Esophagus muscularis mucosa (tissue), 4 donors: ENCODE data around the gene TMC7. TPM values are rescaled to one million over a fixed set of nuclear protein-coding genes. Genes with fewer than 3 reads are reported as not detected.

Experiments
- DNase-seq: peaks from one replicate; pipeline ENCODE4 v3.0.0-alpha.2; 2017; ENCODE audit errors: extremely low spot score
- H3K27ac ChIP-seq, 4 donors: fragments of 200-600 bp; sonication (generic); replicated peaks in 1 of 4; 1 replicate in 3 of 4; 2 replicates in 1 of 4; pipeline ENCODE4 v1.5.1; 2016 to 2019; ENCODE audit warnings: mild to moderate bottlenecking in 1 of 4
- H3K27me3 ChIP-seq, 4 donors: fragments of 200-600 bp; sonication (generic); one replicate each; pipeline versions ENCODE4 v1.5.1 to v1.6.0; 2016 to 2019
- H3K36me3 ChIP-seq, 4 donors: fragments of 200-600 bp; sonication (generic); one replicate each; pipeline ENCODE4 v1.5.1; 2016 to 2019
- H3K4me1 ChIP-seq, 4 donors: fragments of 200-600 bp; sonication (generic); one replicate each; pipeline ENCODE4 v1.5.1; 2016 to 2019
- H3K4me3 ChIP-seq, 4 donors: fragments of 200-600 bp; sonication (generic); 1 replicate in 2 of 4; 2 replicates in 2 of 4; pipeline ENCODE4 v1.5.1; 2016 to 2019; ENCODE audit warnings: mild to moderate bottlenecking in 4 of 4, moderate library complexity in 1 of 4
- H3K9me3 ChIP-seq, 4 donors: fragments of 200-600 bp; sonication (generic); 1 replicate in 3 of 4; 2 replicates in 1 of 4; pipeline ENCODE4 v1.5.1; 2016 to 2019
- EP300 ChIP-seq: sonication (generic); formaldehyde crosslinking; IDR thresholded peaks from one replicate; pipeline ENCODE4 v1.6.1; 2017; ENCODE audit warnings: antibody characterized with exemption
- POLR2A ChIP-seq: fragments of 450-650 bp; IDR thresholded peaks from one replicate; pipeline ENCODE4 v1.6.1; 2017; ENCODE audit warnings: antibody characterized with exemption, moderate library complexity, mild to moderate bottlenecking, low read depth
- POLR2AphosphoS5 ChIP-seq, 2 donors: sonication (generic); formaldehyde crosslinking; IDR thresholded peaks; one replicate each; pipeline ENCODE4 v1.6.1; 2017; ENCODE audit warnings: antibody characterized with exemption in 2 of 2
- WGBS: methylation state at CpG from one replicate; pipeline ENCODE4 v1.1.5; 2018; 5-methylcytosine and 5-hydroxymethylcytosine counted together
- intact Hi-C: fragments of 100-400 bp; cut with DNase I; formaldehyde crosslinking; loops from one replicate; pipeline ENCODE4 v1.15.1; 2023
- total RNA-seq, 4 donors: library from RNA; depleted of rRNA; stranded (reverse); fragments of >200 nt; gene quantifications; one replicate each; pipeline versions ENCODE4 v1.1.0 to v1.2.1, GENCODE V29; 2016
- TF ChIP-seq, protein P1 (sequence below), 3 experiments: fragments of 200-600 bp in 2 of 3; fragments of 450-650 bp in 1 of 3; sonication (generic) in 2 of 3; IDR thresholded peaks; one replicate each; pipeline ENCODE4 v1.5.1; 2017 to 2019; ENCODE audit warnings: antibody characterized with exemption in 3 of 3, mild to moderate bottlenecking in 2 of 3, moderate library complexity in 1 of 3

Gene TMC7
- total RNA-seq: under 1 TPM; 0.17 to 0.83 (median 0.56) TPM

DNA sequence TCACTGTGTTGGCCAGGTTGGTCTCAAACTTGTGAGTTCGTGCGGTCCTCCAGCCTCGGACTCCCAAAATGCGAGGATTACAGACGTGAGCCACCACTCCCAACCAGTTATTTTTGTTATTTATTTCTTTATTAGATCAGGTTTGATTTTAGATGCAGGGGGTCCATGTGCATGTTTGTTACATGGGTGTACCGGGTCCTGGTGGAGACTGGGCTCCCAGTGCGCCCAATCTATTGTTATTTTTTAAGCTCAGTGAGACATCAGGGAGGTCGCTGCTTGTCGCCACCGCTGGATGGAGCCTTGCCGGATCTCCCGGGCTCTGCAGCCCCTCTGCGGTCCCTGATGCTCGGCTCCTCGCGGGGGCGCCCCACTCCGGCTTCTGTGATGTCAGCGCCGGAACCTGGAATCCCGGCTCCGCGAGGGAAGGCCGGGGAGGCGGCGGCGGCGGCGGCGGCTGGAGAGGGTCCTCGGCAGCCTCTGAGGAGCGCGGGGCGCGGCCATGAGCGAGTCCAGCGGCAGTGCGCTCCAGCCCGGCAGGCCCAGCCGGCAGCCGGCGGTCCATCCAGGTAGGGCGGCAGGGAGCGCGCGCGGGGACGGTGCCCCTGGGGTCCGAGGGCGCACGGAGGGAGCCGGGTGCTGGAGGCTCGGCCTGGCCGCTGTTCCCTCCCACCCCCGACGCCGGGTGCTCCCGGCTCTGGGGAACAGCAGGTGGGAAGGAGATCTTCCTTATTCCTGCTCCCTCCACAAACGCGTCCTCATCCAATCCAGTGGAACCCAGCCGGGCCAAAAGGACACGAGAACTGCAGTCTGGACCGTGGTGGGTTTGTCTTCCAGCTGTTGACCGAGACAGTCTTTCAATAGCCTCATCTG, at the start of gene TMC7:
Gene TMC7 (plus strand): TSS at position 370 of the 870 bp plus-strand sequence. CDS start 130 bp downstream, at position 500.
- peak within 1 kb of the TSS; percentile 58 to 77 (median 68) for H3K4me3 ChIP-seq
- 11% methylated on average over 32 of the region's 64 CpGs for WGBS
- peaks cover 6 to 14% (median 12%) of the 10 kb centered on the region in 4 donors for H3K4me1 ChIP-seq
- DNase-seq: no peak
- peak within 1 kb of the TSS; percentile 57 to 82 (median 77) for H3K27ac ChIP-seq
- H3K9me3 ChIP-seq: no peaks in the 10 kb centered on the region
- intact Hi-C loops: loop anchor here (5.0 kb wide), 2 partner anchors 89 to 394 kb away; no protein-coding TSS in a partner anchor
- no peaks in the 10 kb centered on the region for H3K36me3 ChIP-seq
- peaks cover 0 to 13% (median 0%) of the 10 kb centered on the region in 4 donors for H3K27me3 ChIP-seq
- TF ChIP-seq POLR2AphosphoS5 (IDR thresholded peaks at IDR 0.05): peak in 1 of 2 donors; percentile 35
- TF ChIP-seq EP300: no peak
- TF ChIP-seq, protein P1, sequence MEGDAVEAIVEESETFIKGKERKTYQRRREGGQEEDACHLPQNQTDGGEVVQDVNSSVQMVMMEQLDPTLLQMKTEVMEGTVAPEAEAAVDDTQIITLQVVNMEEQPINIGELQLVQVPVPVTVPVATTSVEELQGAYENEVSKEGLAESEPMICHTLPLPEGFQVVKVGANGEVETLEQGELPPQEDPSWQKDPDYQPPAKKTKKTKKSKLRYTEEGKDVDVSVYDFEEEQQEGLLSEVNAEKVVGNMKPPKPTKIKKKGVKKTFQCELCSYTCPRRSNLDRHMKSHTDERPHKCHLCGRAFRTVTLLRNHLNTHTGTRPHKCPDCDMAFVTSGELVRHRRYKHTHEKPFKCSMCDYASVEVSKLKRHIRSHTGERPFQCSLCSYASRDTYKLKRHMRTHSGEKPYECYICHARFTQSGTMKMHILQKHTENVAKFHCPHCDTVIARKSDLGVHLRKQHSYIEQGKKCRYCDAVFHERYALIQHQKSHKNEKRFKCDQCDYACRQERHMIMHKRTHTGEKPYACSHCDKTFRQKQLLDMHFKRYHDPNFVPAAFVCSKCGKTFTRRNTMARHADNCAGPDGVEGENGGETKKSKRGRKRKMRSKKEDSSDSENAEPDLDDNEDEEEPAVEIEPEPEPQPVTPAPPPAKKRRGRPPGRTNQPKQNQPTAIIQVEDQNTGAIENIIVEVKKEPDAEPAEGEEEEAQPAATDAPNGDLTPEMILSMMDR (IDR thresholded peaks at IDR 0.05): peak; percentile 53 to 63 (median 59)

DNA sequence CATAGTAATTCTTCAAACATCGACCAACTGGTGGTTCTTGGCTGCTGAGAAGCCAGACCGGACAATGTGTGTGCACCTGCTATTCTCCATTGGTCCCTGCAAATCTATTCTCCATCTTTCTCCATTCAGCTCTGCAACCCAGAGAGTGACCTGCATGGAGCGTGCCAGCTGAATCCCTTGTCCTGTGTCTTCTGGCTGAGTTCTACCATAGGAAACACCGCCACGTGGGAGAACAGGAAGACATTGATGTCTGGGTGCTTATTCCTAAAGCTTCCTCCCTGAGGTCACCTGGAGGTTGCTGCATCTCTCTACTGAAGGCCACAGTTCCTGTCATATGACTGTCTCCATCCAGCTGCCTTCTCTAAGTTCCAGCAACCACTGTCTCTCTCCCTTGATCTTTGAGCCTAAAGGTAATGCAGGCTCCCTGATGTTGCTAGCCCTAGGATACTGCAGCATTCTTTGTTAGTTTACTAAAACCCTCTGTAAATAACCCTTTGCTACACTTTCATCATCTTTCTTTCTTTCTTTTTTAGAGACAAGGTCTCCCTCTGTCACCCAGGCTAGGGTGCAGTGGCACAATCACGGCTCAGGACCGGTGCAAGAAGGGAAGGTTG, 46.9 kb upstream of the TMC7 start:
- no peak overlapping the region for H3K27ac ChIP-seq
- H3K9me3 ChIP-seq: no peaks in the 10 kb centered on the region
- no peak overlapping the region for H3K4me3 ChIP-seq
- intact Hi-C loops: no loop called here
- no peaks in the 10 kb centered on the region for H3K27me3 ChIP-seq
- DNase-seq: no peak
- 84% methylated on average over 7 of the region's 7 CpGs for WGBS
- no peak for TF ChIP-seq POLR2A
- H3K36me3 ChIP-seq: no peaks in the 10 kb centered on the region
- peaks cover 7 to 18% (median 17%) of the 10 kb centered on the region in 4 donors for H3K4me1 ChIP-seq

DNA sequence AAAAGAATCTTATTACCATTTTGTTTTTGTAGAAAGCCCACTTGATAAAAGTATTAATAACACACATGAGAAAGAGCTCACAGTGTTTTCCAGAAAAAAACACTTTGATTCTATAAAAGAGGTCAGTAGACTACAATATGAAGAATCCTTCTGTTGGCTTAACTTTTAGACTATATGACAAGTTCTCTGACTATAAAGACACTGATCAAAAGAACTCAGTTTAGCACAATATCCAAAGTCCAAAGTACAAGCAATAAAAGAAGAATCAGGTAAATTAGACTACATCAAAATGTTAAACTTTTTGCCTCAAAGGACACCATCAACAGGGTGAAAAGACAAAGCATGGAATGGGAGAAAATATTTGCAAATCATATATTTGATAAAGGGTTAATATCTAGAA, 46.3 kb upstream of the TMC7 start:
- no peak for DNase-seq
- H3K9me3 ChIP-seq: no peaks in the 10 kb centered on the region
- no peaks in the 10 kb centered on the region for H3K36me3 ChIP-seq
- peaks cover 2 to 12% (median 12%) of the 10 kb centered on the region in 4 donors for H3K4me1 ChIP-seq
- H3K4me3 ChIP-seq: no peak overlapping the region
- intact Hi-C loops: no loop called here
- H3K27ac ChIP-seq: no peak overlapping the region
- no peaks in the 10 kb centered on the region for H3K27me3 ChIP-seq
- TF ChIP-seq, protein P1 (IDR thresholded peaks at IDR 0.05): no peak
- TF ChIP-seq POLR2AphosphoS5 (IDR thresholded peaks at IDR 0.05) (no peak), EP300 (no peak), POLR2A (no peak)

DNA sequence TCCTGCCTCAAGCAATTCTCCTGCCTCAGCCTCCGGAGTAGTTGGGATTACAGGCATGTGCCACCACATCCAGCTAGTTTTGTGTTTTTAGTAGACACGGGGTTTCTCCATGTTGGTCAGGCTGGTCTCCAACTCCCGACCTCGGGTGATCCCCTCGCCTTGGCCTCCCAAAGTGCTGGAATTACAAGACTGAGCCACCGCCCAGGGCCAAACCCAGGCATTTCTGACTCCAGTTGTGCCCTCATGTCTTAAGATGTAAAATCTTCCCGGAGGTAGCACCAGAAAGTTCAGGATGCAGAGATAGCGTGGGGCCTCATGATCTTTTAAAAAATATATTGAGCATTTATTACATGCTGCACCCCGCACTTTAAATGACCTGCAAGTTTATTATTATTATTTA, 44.7 kb upstream of the TMC7 start:
- Histone ChIP-seq H3K4me1 (no peaks in the 10 kb centered on the region), H3K36me3 (no peaks in the 10 kb centered on the region), H3K9me3 (no peaks in the 10 kb centered on the region), H3K27ac (no peak overlapping the region), H3K27me3 (no peaks in the 10 kb centered on the region), H3K4me3 (no peak overlapping the region)
- intact Hi-C loops: no loop called here
- DNase-seq: no peak
- TF ChIP-seq POLR2AphosphoS5 (IDR thresholded peaks at IDR 0.05) (no peak), EP300 (no peak)
- TF ChIP-seq, protein P1 (IDR thresholded peaks at IDR 0.05): no peak
- 97% methylated on average over 9 of the region's 9 CpGs for WGBS

DNA sequence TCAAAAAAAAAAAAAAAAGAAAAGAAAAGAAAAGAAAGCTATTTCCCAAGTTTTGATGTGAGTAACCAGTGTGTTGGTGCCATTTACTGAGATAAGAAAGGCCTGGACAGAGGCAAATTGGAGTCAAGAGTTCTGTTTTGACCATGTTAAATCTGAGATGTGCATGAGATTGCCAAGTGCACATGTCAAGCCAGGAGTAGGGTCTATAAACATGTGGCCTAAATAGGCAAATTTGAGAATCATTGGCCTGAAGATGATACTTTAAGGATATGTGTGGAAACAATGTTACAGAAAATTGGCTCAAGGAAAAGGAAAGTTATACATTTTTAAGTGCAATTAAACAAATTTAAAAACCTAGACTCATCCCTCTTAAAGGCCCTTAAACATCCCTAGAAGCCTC, 42.3 kb upstream of the TMC7 start:
- TF ChIP-seq EP300: no peak
- TF ChIP-seq POLR2AphosphoS5 (IDR thresholded peaks at IDR 0.05): no peak
- no peak for TF ChIP-seq POLR2A
- TF ChIP-seq, protein P1 (IDR thresholded peaks at IDR 0.05): no peak
- no peaks in the 10 kb centered on the region for H3K36me3 ChIP-seq
- no peaks in the 10 kb centered on the region for H3K27me3 ChIP-seq
- no peak overlapping the region for H3K27ac ChIP-seq
- H3K4me1 ChIP-seq: peaks cover 0 to 3% (median under 1%) of the 10 kb centered on the region in 4 donors
- intact Hi-C loops: no loop called here
- no peak overlapping the region for H3K4me3 ChIP-seq
- no peaks in the 10 kb centered on the region for H3K9me3 ChIP-seq
- DNase-seq: no peak
